T-helper 1 cell treated with Interleukin-12 subunit alpha and Interleukin-12 subunit beta and Interleukin-4 antibody, amounts not matched to agents 30 ng/mL and 1 ng/mL, for 36 hours (primary cell): Measurements from ENCODE around the gene TMEM119. TPM values are rescaled to one million over a fixed set of nuclear protein-coding genes. Genes with fewer than 3 reads are reported as not detected.
"Not testable (repeated sequence)": the region's sequence is repeated elsewhere in the genome, so short reads cannot be mapped to it uniquely, and the experiment has no call there.

Source experiments
- intact Hi-C: fragments of 100-400 bp; cut with micrococcal nuclease; formaldehyde crosslinking; loops from one replicate; pipeline ENCODE4 v1.15.1; 2024
- total RNA-seq: library from RNA; stranded (reverse); gene quantifications from 2 replicates; pipeline ENCODE4 v1.2.3, GENCODE V29; 2022

The TMEM119 gene
- total RNA-seq, 1 donor from 2014 or later: 0.96 TPM

DNA sequence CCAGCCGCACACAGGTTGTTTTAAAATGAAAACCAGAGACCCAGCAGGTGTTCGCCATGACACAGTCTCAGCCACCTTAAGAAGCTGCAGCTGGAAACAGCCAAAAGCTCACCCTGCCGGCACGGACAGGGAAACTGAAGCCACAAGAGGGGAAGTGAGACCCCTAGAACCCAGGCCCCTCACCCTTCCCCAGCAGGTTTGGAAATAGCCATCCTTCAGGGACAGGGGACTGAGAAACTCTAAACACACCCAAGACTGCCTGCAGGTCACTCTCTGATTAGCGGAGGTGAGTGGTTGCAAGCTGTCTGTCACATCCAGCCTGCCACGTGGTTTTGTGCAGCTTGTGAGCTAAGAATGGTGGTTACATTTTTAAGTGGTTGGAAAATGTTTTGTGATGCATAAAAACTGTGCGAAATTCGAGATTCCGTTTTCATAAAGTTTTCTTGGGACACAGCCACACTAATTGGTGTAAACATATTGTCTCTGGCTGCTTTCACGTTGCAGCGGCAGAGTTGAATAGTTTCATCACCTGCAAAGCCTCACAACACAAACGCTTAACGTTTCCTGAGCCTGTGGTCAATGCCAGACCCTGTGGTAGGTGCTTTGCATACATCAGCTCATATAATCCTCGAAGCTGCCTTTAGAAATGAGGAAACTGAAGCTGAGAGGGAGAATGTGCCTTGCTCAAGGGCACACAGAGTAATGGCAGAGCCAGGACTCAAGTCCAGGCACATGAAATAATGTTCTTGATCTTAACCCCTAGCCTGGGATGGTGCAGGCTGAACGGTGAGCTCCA, 37.5 kb upstream of the TMEM119 start:
- intact Hi-C loops: loop anchor here (1.0 to 2.0 kb wide), 5 partner anchors 11 to 221 kb away; partner anchors contain the start of genes CORO1C and SSH1

DNA sequence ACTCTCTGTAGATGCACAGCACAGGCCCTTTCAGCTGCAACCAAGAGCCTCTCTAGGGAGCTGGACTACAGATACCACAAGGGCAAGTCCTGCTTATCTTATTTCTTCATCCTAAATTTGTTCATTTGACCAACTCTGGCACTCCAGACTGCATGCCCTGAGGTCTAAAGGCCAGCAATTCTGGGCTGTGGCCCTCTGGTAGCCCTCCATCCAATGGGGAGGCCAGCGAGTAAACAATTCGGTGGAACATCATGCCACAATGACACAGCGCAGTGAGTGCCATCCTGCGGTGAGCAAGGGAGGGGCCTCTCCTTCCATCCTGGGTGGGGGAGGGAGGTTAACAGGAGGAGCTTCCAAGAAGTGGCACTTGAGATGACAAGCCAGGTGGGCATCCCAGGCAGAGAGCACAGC, 36.5 kb upstream of the TMEM119 start:
- intact Hi-C loops: loop anchor here (1.0 to 2.0 kb wide), 5 partner anchors 56 to 459 kb away; partner anchors contain the start of genes ALKBH2 and SSH1

- intact Hi-C loops: loop anchor here (1.0 to 2.0 kb wide), 8 partner anchors 16 to 460 kb away; partner anchors contain the start of genes ALKBH2, FICD, SSH1 and USP30
Observed at GRCh38 chr12:108633534-108634248, 35.8 kb upstream of the TMEM119 start, which contains the start of gene SELPLG. SELPLG (minus strand) TSS chr12:108633894; CDS start chr12:108624307, 9,587 bp downstream.

DNA sequence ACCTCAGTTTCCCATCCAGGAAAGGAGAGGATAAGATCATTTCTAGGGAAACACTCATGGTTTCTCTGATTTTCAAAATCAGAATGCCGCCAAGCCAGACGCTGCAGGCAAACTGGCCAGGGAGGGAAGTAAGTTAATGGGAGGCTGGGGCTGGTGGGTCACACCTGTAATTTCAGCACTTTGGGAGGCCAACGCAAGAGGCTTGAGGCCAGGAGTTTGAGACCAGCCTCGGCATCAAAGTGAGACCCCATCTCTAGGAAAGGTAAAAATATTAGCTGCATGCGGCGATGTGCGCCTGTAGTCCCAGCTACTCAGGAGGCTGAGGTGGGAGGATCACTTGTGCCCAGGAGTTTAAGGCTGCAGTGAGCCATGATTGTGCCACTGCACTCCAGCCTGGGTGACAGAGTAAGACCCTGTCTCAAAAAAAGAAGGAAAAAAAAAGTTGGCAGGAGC, 35.2 kb upstream of the TMEM119 start:
- intact Hi-C loops: loop anchor here (1.0 to 2.0 kb wide), 3 partner anchors 16 to 420 kb away; partner anchors contain the start of genes FICD and USP30

- intact Hi-C loops: not testable (repeated sequence)
Observed at GRCh38 chr12:108631261-108631660, 33.4 kb upstream of the TMEM119 start.

- intact Hi-C loops: no loop called here
Observed at GRCh38 chr12:108630481-108631207, 32.8 kb upstream of the TMEM119 start.

DNA sequence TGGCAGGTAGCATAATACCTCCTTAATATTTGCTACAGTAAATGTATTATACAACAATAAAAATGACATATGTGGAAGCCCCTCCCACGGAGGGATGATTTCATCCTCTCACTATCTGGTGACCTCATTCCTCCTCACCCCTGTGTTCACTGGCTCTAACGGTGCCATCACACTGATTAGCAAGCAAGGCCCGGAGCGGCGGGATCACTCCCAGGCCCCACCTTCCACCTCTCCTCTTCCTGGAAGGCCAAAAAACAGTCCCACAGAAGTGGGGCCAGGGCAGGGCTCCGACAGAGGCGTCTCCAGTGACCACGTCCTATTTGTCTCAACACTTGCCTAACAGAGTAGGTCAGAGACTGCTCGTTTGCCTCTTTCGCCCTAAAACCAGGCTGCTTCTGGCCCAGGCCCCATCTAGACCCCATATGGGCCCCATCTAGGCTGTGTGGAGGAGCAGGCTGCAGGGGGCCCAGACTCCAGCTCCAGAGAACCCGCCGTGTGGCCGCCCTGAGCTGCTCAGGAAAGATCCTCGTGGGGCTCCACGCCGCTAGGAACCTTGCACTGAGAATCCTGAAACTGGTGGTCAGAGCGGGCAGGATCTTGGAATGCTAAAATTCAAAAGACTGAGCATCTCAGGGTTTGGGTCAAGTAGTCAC, 32.1 kb upstream of the TMEM119 start:
- intact Hi-C loops: loop anchor here (1.0 to 2.0 kb wide), 4 partner anchors 67 to 847 kb away; partner anchors contain the start of genes ALKBH2, FICD, KCTD10 and UBE3B

- intact Hi-C loops: loop anchor here (1.0 to 2.0 kb wide), 4 partner anchors 66 to 848 kb away; partner anchors contain the start of genes ALKBH2, FICD, KCTD10 and UBE3B
Observed at GRCh38 chr12:108629151-108629550, 31.3 kb upstream of the TMEM119 start.

DNA sequence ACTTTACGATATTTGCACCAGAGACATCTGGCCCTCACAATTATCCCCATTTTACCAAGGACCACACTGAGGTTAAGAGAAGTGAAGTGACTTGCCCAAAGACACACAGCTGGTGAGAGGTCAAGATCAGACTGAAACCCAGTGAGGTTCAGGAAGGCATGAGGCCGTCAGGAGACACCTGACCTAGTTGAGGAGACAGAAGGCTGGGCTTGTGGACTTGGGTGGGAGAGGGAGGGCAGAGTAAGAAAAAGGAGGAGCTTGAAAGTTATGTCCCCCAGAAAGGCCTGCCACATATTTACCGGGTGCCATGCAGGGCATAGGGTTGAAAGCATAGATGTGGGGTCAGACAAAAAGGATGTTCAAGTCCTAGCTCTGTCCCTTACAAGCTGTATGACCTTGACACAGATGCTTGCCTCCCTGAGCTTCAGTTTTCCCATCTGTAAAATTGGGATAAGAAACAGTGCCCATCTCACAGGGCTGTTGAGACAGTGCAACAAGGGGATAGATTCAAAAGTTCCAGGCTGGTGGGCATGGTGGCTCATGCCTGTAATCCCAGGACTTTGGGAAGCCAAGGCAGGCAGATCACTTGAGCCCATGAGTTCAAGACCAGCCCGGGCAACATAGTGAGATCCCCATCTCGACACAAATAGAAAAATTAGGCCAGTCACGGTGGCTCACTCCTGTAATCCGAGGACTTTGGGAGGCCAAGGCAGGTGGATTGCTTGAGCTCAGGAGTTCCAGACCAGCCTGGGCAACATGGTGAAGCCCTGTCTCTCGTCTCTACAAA, 29.4 kb upstream of the TMEM119 start:
- intact Hi-C loops: no loop called here

GRCh38 chr12:108625228-108625627, 27.3 kb upstream of the TMEM119 start:
- intact Hi-C loops: no loop called here

DNA sequence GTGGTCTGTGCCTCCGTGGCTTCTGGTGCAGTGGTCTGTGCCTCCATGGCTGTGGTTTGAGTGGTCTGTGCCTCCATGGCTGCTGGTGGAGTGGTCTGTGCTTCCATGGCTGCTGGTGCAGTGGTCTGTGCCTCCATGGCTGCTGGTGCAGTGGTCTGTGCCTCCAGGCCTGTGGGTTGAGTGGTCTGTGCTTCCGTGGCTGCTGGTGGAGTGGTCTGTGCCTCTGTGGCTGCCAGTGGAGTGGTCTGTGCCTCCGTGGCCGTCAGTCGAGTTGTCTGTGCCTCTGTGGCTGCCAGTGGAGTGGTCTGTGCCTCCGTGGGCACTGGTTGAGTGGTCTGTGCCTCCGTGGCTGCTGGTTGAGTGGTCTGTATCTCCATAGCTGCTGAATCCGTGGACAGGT, 25.7 kb upstream of the TMEM119 start:
- intact Hi-C loops: no loop called here

DNA sequence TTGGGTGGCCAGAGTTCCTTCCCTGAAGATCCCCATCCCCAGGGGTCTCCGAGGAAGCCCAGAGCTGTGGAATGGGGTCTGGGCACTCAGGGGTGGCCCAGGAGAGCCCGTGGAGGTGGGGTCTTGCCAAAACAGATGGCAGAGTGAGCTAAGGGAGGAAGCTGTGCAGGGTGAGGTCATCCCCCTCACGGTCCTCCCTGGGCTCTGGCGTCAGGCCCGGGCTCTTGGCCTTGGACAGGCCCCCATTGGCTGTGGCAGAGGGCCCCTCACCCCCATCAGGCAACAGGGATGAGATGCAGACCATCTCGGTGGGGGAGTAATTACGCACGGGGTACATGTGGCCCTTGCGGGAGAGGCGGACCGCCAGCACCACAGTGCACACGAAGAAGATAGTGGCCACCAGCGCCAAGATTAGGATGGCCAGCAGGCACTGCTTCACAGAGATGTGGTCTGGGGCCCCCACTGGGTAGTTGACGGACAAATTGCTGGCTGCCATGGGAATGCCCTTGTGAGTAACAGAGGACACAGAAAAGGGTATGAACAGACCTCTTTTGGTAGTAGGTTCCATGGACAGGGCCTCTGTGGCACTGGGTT, 25.1 kb upstream of the TMEM119 start:
- intact Hi-C loops: no loop called here

GRCh38 chr12:108622421-108622820, 24.5 kb upstream of the TMEM119 start:
- intact Hi-C loops: no loop called here

DNA sequence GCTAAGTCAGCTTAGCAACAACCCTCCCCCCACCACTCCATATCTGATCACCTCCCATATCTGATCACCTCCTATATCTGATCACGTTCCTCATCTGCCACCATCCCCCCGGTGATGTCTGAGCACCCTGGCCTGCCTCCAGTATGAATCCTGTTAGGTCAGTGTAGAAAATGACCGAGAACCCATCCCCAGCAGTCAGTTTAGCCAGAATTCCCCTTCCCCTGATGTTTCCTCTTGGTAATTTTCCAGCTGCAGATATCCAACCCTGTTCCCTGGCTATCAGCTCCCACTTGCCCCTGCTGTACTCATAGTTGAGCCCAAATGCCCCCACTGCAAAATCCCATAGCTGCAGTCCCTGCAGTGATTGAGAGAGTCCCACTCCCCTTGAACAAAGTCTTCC, 23.3 kb upstream of the TMEM119 start:
- intact Hi-C loops: no loop called here

GRCh38 chr12:108620236-108620879, 22.5 kb upstream of the TMEM119 start:
- intact Hi-C loops: no loop called here

- intact Hi-C loops: loop anchor here (2.0 to 5.0 kb wide), 2 partner anchors 331 to 533 kb away; no protein-coding TSS in a partner anchor
Observed at GRCh38 chr12:108619369-108620160, 21.7 kb upstream of the TMEM119 start.

- intact Hi-C loops: loop anchor here (1.0 to 5.0 kb wide), 7 partner anchors 9 to 533 kb away; partner anchors contain the start of gene ALKBH2
Observed at GRCh38 chr12:108618953-108619274, 21.0 kb upstream of the TMEM119 start.
